MG63 (cell line): ENCODE measurements around the gene SLC16A4. TPM values are rescaled to one million over a fixed set of nuclear protein-coding genes. Genes with fewer than 3 reads are reported as not detected.
A peak's percentile ranks its signal among the peaks of the same experiment; 100 is the strongest.

ENCODE experiments used
- DNase-seq: peaks from one replicate; pipeline ENCODE4 v3.0.0-alpha.2; 2020
- H3K27me3 ChIP-seq: fragments of 250-450 bp; sonication (Bioruptor Pico); 2 replicates; pipeline ENCODE4 v1.5.1; 2020; ENCODE audit warnings: mild to moderate bottlenecking, moderate library complexity
- H3K36me3 ChIP-seq: fragments of 250-450 bp; sonication (Bioruptor Pico); 2 replicates; pipeline ENCODE4 v1.5.1; 2020; ENCODE audit warnings: mild to moderate bottlenecking, moderate library complexity
- H3K4me3 ChIP-seq: fragments of 250-450 bp; sonication (Bioruptor Pico); 2 replicates; pipeline ENCODE4 v1.5.1; 2020; ENCODE audit warnings: mild to moderate bottlenecking, moderate library complexity
- H3K9me3 ChIP-seq: fragments of 250-450 bp; sonication (Bioruptor Pico); 2 replicates; pipeline ENCODE4 v1.5.1; 2020; ENCODE audit warnings: mild to moderate bottlenecking, moderate library complexity
- total RNA-seq: library from RNA; depleted of rRNA; stranded (reverse); fragments of >200 nt; shearing (Covaris generic); gene quantifications from 2 replicates; pipeline ENCODE4 v1.2.3, GENCODE V29; 2014; ENCODE audit warnings: low replicate concordance

Gene SLC16A4
- total RNA-seq, 1 experiment from 2014 or later, result 30.5 TPM

- Histone ChIP-seq H3K9me3 (no peaks in the 10 kb centered on the region), H3K27me3 (no peaks in the 10 kb centered on the region), H3K4me3 (no peak overlapping the region), H3K36me3 (peaks cover 23% of the 10 kb centered on the region)
- DNase-seq, result no peak
Observed at GRCh38 chr1:110385369-110385768, 5.5 kb downstream of the SLC16A4 start.

GRCh38 chr1:110384581-110385321, 6.1 kb downstream of the SLC16A4 start:
- H3K4me3 ChIP-seq, result no peak overlapping the region
- no peaks in the 10 kb centered on the region for H3K9me3 ChIP-seq
- H3K27me3 ChIP-seq, result no peaks in the 10 kb centered on the region
- no peak for DNase-seq
- peaks cover 23% of the 10 kb centered on the region for H3K36me3 ChIP-seq

GRCh38 chr1:110383251-110383990, 7.4 kb downstream of the SLC16A4 start:
- DNase-seq, result no peak
- no peak overlapping the region for H3K4me3 ChIP-seq
- H3K9me3 ChIP-seq, result no peaks in the 10 kb centered on the region
- no peaks in the 10 kb centered on the region for H3K27me3 ChIP-seq
- peaks cover 36% of the 10 kb centered on the region for H3K36me3 ChIP-seq

- Histone ChIP-seq H3K4me3 (no peak overlapping the region), H3K36me3 (peaks cover 61% of the 10 kb centered on the region), H3K9me3 (no peaks in the 10 kb centered on the region), H3K27me3 (no peaks in the 10 kb centered on the region)
- DNase-seq, result no peak
Observed at GRCh38 chr1:110380672-110381283, 10.0 kb downstream of the SLC16A4 start.

- Histone ChIP-seq H3K4me3 (no peak overlapping the region), H3K9me3 (no peaks in the 10 kb centered on the region), H3K27me3 (no peaks in the 10 kb centered on the region), H3K36me3 (peaks cover 86% of the 10 kb centered on the region)
- no peak for DNase-seq
Observed at GRCh38 chr1:110375490-110375889, 15.3 kb downstream of the SLC16A4 start.

GRCh38 chr1:110370827-110371226, 20.0 kb downstream of the SLC16A4 start:
- Histone ChIP-seq H3K27me3 (no peaks in the 10 kb centered on the region), H3K9me3 (no peaks in the 10 kb centered on the region), H3K36me3 (peaks cover 79% of the 10 kb centered on the region), H3K4me3 (no peak overlapping the region)
- DNase-seq, result peak; percentile 40

GRCh38 chr1:110364221-110364620, 26.6 kb downstream of the SLC16A4 start:
- H3K36me3 ChIP-seq, result peaks cover 72% of the 10 kb centered on the region
- no peaks in the 10 kb centered on the region for H3K27me3 ChIP-seq
- no peak for DNase-seq
- H3K4me3 ChIP-seq, result no peak overlapping the region
- H3K9me3 ChIP-seq, result no peaks in the 10 kb centered on the region

- Histone ChIP-seq H3K36me3 (peaks cover 77% of the 10 kb centered on the region), H3K4me3 (no peak overlapping the region), H3K27me3 (no peaks in the 10 kb centered on the region), H3K9me3 (no peaks in the 10 kb centered on the region)
- DNase-seq, result no peak
Observed at GRCh38 chr1:110361856-110362255, 29.0 kb downstream of the SLC16A4 start.

- H3K27me3 ChIP-seq, result no peaks in the 10 kb centered on the region
- no peak for DNase-seq
- H3K4me3 ChIP-seq, result no peak overlapping the region
- peaks cover 77% of the 10 kb centered on the region for H3K36me3 ChIP-seq
- no peaks in the 10 kb centered on the region for H3K9me3 ChIP-seq
Observed at GRCh38 chr1:110360431-110360830, 30.4 kb downstream of the SLC16A4 start.

GRCh38 chr1:110356379-110356778, 34.4 kb downstream of the SLC16A4 start:
- H3K9me3 ChIP-seq, result no peaks in the 10 kb centered on the region
- no peak overlapping the region for H3K4me3 ChIP-seq
- H3K27me3 ChIP-seq, result no peaks in the 10 kb centered on the region
- DNase-seq, result no peak
- peaks cover 84% of the 10 kb centered on the region for H3K36me3 ChIP-seq

GRCh38 chr1:110355321-110355720, 35.5 kb downstream of the SLC16A4 start:
- Histone ChIP-seq H3K36me3 (peaks cover 84% of the 10 kb centered on the region), H3K27me3 (no peaks in the 10 kb centered on the region), H3K9me3 (no peaks in the 10 kb centered on the region), H3K4me3 (no peak overlapping the region)
- DNase-seq, result no peak

- no peaks in the 10 kb centered on the region for H3K9me3 ChIP-seq
- no peak for DNase-seq
- H3K4me3 ChIP-seq, result no peak overlapping the region
- no peaks in the 10 kb centered on the region for H3K27me3 ChIP-seq
- peaks cover 86% of the 10 kb centered on the region for H3K36me3 ChIP-seq
Observed at GRCh38 chr1:110350360-110350759, 40.5 kb downstream of the SLC16A4 start.

GRCh38 chr1:110348771-110349170, 42.1 kb downstream of the SLC16A4 start:
- Histone ChIP-seq H3K36me3 (peaks cover 92% of the 10 kb centered on the region), H3K9me3 (no peaks in the 10 kb centered on the region), H3K27me3 (no peaks in the 10 kb centered on the region), H3K4me3 (no peak overlapping the region)
- DNase-seq, result no peak

- no peak for DNase-seq
- no peak overlapping the region for H3K4me3 ChIP-seq
- H3K36me3 ChIP-seq, result peaks cover 92% of the 10 kb centered on the region
- no peaks in the 10 kb centered on the region for H3K27me3 ChIP-seq
- no peaks in the 10 kb centered on the region for H3K9me3 ChIP-seq
Observed at GRCh38 chr1:110348050-110348449, 42.8 kb downstream of the SLC16A4 start.

GRCh38 chr1:110347182-110347893, 43.5 kb downstream of the SLC16A4 start:
- Histone ChIP-seq H3K4me3 (no peak overlapping the region), H3K36me3 (peaks cover 95% of the 10 kb centered on the region), H3K9me3 (no peaks in the 10 kb centered on the region), H3K27me3 (no peaks in the 10 kb centered on the region)
- DNase-seq, result no peak

GRCh38 chr1:110346690-110347089, 44.1 kb downstream of the SLC16A4 start:
- peaks cover 95% of the 10 kb centered on the region for H3K36me3 ChIP-seq
- DNase-seq, result no peak
- H3K4me3 ChIP-seq, result no peak overlapping the region
- no peaks in the 10 kb centered on the region for H3K27me3 ChIP-seq
- no peaks in the 10 kb centered on the region for H3K9me3 ChIP-seq

- Histone ChIP-seq H3K4me3 (no peak overlapping the region), H3K27me3 (no peaks in the 10 kb centered on the region), H3K36me3 (peaks cover 99% of the 10 kb centered on the region), H3K9me3 (no peaks in the 10 kb centered on the region)
- no peak for DNase-seq
Observed at GRCh38 chr1:110345480-110345879, 45.3 kb downstream of the SLC16A4 start.
